C4-2B (cell line): Measurements from ENCODE around the gene COQ5.

ENCODE experiments used
- H3K27ac ChIP-seq: fragments of 450-650 bp; 2 replicates; pipeline ENCODE4 v1.5.1; 2017
- ZFX ChIP-seq: fragments of 450-650 bp; IDR thresholded peaks from 2 replicates; pipeline ENCODE4 v1.6.1; 2017
- TF ChIP-seq, protein P1 (sequence below): fragments of 450-650 bp; conservative IDR thresholded peaks from 2 replicates; pipeline ENCODE4 v1.5.1; 2017; ENCODE audit warnings: mild to moderate bottlenecking

COQ5 gene

DNA sequence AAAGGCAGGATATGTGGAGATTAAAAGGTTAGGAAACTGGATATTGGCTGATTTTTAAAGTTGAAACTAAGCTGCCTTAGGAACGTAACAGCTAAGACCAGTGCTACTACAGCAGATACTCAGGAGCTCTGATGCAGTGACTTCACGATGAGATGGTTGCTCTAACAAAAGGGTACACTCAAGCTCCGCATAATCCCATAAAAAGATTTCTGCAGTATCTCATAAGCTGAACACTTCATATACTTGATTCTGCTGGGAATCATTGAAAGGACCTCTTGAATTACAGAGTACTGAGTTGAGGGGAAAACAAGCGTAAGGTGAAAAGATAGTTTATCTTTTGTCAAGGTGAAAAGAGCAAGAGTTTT lies 8.9 kb upstream of the COQ5 start:
- peak overlapping the region; percentile 39; the same call in 1 of the 2 replicates for H3K27ac ChIP-seq

DNA sequence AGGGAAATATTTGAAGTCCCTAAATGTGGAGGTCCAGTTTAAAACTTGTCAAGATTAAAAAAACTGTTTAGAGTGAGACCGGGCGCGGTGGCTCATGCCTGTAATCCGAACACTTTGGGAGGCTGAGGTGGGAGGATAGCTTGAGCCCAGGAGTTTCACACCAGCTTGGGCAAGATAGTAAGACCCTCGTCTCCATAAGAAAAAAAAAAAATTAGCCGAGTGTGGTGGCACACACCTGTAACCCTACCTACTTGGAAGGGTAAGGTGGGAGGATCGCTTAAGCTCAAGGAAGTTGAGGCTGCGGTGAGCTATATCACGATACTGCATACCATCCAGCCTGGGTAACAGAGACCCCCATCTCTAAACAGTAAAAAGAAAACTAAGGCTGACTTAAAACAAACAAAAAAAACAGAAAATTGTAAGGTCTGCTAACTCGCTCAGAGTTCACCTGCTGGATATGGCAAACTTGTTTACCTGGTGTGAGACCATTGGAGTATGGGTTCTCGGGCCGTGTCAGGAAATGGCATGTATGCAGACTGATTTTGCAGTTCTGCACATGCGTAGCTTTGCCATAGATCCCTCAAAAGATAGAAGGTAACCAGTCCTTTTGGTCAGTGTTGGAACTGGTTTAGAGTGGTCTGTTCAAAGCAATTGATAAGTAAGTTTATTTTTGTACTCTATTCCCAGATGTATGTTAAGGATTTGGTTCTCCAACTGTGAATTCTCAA lies 7.3 kb upstream of the COQ5 start:
- TF ChIP-seq ZFX = no peak
- TF ChIP-seq, protein P1, sequence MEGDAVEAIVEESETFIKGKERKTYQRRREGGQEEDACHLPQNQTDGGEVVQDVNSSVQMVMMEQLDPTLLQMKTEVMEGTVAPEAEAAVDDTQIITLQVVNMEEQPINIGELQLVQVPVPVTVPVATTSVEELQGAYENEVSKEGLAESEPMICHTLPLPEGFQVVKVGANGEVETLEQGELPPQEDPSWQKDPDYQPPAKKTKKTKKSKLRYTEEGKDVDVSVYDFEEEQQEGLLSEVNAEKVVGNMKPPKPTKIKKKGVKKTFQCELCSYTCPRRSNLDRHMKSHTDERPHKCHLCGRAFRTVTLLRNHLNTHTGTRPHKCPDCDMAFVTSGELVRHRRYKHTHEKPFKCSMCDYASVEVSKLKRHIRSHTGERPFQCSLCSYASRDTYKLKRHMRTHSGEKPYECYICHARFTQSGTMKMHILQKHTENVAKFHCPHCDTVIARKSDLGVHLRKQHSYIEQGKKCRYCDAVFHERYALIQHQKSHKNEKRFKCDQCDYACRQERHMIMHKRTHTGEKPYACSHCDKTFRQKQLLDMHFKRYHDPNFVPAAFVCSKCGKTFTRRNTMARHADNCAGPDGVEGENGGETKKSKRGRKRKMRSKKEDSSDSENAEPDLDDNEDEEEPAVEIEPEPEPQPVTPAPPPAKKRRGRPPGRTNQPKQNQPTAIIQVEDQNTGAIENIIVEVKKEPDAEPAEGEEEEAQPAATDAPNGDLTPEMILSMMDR = no peak
- H3K27ac ChIP-seq = peak overlapping the region; percentile 30

More for the DNA sequence above, 8.9 kb upstream of the COQ5 start:
- TF ChIP-seq ZFX = no peak
- TF ChIP-seq, protein P1 = no peak

DNA sequence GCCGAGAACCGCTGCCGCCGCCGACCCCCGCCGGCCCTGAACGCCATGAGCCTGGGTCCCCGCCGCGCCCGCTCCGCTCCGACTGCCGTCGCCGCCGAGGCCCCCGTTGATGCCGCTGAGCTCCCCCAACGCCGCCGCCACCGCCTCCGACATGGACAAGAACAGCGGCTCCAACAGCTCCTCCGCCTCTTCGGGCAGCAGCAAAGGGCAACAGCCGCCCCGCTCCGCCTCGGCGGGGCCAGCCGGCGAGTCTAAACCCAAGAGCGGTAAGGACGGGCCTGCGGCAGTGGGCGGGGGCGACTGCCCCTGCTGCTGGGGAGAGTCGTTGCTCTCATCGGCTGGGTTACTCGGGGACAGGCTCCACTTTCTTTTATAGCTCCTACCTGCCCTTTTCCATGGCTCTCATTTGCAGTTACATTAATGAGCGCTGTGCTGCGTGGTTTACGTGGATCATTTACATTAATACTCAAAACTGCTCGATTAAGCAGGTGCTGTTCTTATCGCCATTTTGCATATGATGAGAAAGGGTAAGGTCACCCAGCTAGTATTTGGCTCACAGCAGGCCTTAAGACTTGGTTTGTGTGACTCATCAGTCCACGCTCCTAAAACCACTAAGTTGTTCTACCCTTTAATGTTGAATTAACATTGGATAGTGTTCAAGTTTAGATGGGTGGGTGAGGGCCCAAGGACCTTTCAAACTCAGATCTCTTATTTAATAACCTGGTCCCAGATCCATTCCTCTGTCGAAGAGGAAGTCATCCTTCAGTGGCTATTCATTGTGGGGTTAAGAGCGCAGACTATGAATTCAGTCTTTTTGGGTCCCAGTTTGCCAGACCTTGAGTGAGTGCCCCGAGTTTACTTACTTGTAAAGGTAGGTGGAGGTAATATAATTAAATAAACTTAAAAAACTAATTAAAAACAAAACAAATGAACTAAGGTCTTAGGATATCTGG lies 6.0 kb upstream of the COQ5 start:
- H3K27ac ChIP-seq = peak overlapping the region; percentile 95
- peak; percentile 89 for TF ChIP-seq ZFX
- TF ChIP-seq, protein P1 = no peak

DNA sequence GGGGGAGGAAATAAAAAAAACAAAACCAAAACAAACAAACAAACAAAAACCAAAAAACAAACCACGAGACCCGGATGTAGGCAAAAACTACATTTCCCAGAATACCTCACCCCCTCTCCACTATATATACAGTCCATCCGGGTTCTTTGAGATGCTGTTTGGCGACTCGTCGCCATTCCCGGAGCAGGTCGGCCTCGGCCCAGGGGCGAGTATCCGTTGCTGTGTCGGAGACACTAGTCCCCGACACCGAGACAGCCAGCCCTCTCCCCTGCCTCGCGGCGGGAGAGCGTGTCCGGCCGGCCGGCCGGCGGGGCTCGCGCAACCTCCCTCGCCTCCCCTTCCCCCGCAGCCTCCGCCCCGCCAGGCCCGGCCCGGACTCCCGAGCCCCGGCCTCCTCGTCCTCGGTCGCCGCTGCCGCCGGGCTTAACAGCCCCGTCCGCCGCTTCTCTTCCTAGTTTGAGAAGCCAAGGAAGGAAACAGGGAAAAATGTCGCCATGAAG lies 5.3 kb upstream of the COQ5 start, which contains the start of gene RNF10:
RNF10 (plus strand) TSS at position 154 of the 500 bp plus-strand sequence. CDS start 456 bp downstream, outside the sequence.
- TF ChIP-seq, protein P1 = no peak
- TF ChIP-seq ZFX = peak; percentile 97
- H3K27ac ChIP-seq = peak within 1 kb of the TSS; percentile 95

DNA sequence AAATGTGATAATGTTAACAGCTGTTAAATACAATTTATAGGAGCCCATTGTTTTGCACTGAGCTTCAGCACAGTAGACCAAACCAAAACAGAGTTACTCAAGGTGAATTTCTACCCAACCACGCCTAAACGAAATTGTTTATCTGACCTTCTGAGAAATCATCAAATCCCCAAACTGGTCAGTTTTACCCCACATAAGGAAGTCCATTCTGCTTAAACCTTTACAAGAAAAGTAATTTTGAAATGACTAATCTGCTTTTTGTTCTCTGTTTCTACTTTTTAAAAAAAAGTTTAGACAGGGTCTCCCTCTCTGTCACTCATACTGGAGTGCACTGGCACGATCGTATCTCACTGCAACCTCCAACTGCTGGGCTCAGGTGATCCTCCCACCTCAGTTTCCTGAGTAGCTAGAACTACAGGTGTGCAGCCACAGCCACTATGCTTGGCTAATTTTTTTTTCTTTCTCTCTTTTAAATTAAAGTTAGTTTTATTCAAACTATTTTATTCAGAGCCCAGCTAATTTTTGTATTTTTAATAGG lies 3.8 kb upstream of the COQ5 start:
- no peak overlapping the region for H3K27ac ChIP-seq
- TF ChIP-seq, protein P1 = no peak
- TF ChIP-seq ZFX = no peak

DNA sequence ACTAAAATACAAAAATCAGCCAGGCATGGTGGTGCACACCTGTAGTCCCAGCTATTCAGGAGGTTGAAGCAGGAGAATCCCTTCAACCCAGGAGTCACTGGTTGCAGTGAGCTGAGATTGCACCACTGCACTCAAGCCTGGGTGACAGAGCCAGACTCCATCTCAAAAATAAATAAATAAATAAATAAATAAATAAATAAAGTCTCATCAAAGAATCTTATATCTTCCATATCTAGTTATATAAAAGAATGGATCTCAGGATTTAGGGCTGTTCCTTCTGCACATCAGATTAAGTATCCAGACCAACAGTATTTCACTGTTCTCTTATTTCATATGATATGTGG lies 1.4 kb upstream of the COQ5 start:
- H3K27ac ChIP-seq = peak overlapping the region; percentile 91

DNA sequence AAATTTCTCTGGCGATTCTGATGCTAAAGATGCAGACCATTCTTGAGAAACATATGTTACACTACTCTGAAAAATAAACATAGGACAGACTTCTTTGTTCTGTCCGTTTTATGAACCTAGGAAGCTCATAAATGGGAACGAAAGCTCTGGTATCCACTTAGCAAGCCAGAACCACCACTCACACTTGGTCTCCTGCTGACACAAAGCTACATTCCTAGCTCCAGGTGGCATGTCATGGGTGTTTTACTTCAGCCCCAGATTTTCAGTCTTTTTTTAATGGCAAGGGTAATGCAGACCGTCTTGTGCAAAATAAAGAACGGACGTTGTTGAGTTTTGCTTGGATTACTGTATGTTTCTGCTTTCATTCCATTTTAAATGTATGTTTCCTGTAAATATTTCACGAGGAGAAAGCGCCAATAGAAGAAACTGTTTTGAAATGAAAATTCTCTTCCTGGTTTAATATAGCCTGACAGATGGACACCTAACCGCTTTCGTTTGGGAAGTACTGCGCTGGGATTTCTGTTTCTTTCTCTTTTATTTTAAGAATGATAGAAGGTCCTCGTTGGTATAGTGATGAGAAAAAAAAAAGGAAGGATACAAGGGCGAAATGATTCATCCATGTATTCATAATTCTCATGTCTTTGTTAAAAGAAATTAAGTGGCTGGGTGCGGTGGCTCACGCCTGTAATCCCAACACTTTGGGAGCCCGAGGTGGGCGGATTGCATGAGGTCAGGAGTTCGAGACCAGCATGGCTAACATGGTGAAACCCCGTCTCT lies 871 bp upstream of the COQ5 start:
- peak overlapping the region; percentile 91 for H3K27ac ChIP-seq
- TF ChIP-seq ZFX = no peak
- TF ChIP-seq, protein P1 = no peak
